Kidney (tissue), 14 donors: ENCODE results near the gene PAN3. TPM values are rescaled to one million over a fixed set of nuclear protein-coding genes. Genes with fewer than 3 reads are reported as not detected.

Experiments used
- DNase-seq, 5 donors: peaks; one replicate each; pipeline ENCODE4 v3.0.0-alpha.2; 2013 to 2020
- FAIRE-seq: peaks from 2 replicates; lab custom pipeline; 2012; peaks lifted over from hg19 to GRCh38; lab: Jason Lieb, UNC
- H3K27ac ChIP-seq, 2 donors: one replicate each; pipeline ENCODE4 v1.7.0; 2013; ENCODE audit warnings: low read depth in 2 of 2, low read length in 2 of 2, inconsistent platforms in 1 of 2
- H3K27me3 ChIP-seq: one replicate; pipeline ENCODE4 v1.7.1; 2013; ENCODE audit warnings: low read length, inconsistent platforms; ENCODE audit not compliant: control insufficient read depth, insufficient read depth
- H3K36me3 ChIP-seq, 3 donors: one replicate each; pipeline versions ENCODE4 v1.7.0 to v1.7.1; 2013; ENCODE audit warnings: low read length in 3 of 3, control low read depth in 1 of 3, inconsistent platforms in 1 of 3; ENCODE audit not compliant: insufficient read depth in 3 of 3, control insufficient read depth in 2 of 3
- H3K4me1 ChIP-seq, 3 donors: one replicate each; pipeline versions ENCODE4 v1.7.0 to v1.7.1; 2013; ENCODE audit warnings: low read length in 3 of 3, inconsistent platforms in 1 of 3, low read depth in 1 of 3; ENCODE audit not compliant: control insufficient read depth in 2 of 3, insufficient read depth in 2 of 3
- H3K4me3 ChIP-seq, 3 donors: one replicate each; pipeline versions ENCODE4 v1.7.0 to v1.8.1; 2013; ENCODE audit warnings: low read length in 3 of 3, control low read depth in 1 of 3, inconsistent platforms in 1 of 3
- H3K9ac ChIP-seq, 3 donors: one replicate each; pipeline versions ENCODE4 v1.7.0 to v1.7.1; 2013; ENCODE audit warnings: low read length in 3 of 3, control low read depth in 1 of 3, inconsistent platforms in 1 of 3
- H3K9me3 ChIP-seq, 3 donors: one replicate each; pipeline versions ENCODE4 v1.7.0 to v1.7.1; 2013; ENCODE audit warnings: low read length in 3 of 3, control low read depth in 1 of 3, inconsistent platforms in 1 of 3; ENCODE audit not compliant: control insufficient read depth in 2 of 3, insufficient read depth in 1 of 3
- intact Hi-C: fragments of 100-400 bp; cut with DNase I; formaldehyde crosslinking; loops from one replicate; pipeline ENCODE4 v1.11.1; 2022
- polyA plus RNA-seq: library from polyadenylated mRNA; stranded (reverse); fragments of 350-450 nt; fragmentation: Illumina TruSeq; extraction: RNeasy Lipid Tissue Mini Kit (QIAGEN cat#74804); gene quantifications from one replicate; pipeline ENCODE4 v1.2.3, GENCODE V29; 2014; ENCODE audit warnings: low read depth, low replicate concordance; ENCODE audit not compliant: insufficient read depth
- total RNA-seq: library from RNA; stranded (reverse); fragmentation: NEBNext Ultra II Directional; extraction: Animal tissue kit (Norgen Biotek cat#: 25700); gene quantifications from one replicate; pipeline ENCODE4 v1.2.1, GENCODE V29; 2021
- TF ChIP-seq, protein P1 (sequence below): IDR thresholded peaks from 3 replicates; pipeline ENCODE4 v1.5.1; 2012; ENCODE audit warnings: mild to moderate bottlenecking, moderate library complexity, borderline replicate concordance; ENCODE audit not compliant: insufficient read depth; ENCODE audit errors: extremely low read depth
- donor health status: control.
- donor health status: control.
- donor health status: control.
- donor health status: control.
- donor health status: control.
- donor health status: DM: yes; HTN: yes; CAD: no.
- donor health status: Normal renal cell carcinoma (clear cell type).

The PAN3 gene
- total and polyA plus RNA-seq, 2 donors from 2014 or later = 8.2 to 46.3 TPM

GRCh38 chr13:28106976-28107375 lies 31.4 kb upstream of the PAN3 start:
- intact Hi-C loops = no loop called here
- TF ChIP-seq, protein P1, sequence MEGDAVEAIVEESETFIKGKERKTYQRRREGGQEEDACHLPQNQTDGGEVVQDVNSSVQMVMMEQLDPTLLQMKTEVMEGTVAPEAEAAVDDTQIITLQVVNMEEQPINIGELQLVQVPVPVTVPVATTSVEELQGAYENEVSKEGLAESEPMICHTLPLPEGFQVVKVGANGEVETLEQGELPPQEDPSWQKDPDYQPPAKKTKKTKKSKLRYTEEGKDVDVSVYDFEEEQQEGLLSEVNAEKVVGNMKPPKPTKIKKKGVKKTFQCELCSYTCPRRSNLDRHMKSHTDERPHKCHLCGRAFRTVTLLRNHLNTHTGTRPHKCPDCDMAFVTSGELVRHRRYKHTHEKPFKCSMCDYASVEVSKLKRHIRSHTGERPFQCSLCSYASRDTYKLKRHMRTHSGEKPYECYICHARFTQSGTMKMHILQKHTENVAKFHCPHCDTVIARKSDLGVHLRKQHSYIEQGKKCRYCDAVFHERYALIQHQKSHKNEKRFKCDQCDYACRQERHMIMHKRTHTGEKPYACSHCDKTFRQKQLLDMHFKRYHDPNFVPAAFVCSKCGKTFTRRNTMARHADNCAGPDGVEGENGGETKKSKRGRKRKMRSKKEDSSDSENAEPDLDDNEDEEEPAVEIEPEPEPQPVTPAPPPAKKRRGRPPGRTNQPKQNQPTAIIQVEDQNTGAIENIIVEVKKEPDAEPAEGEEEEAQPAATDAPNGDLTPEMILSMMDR = no peak
- Histone ChIP-seq H3K4me1 (no peaks in the 10 kb centered on the region), H3K4me3 (no peak overlapping the region), H3K27me3 (peaks cover 1% of the 10 kb centered on the region), H3K9ac (no peak overlapping the region), H3K27ac (no peak overlapping the region), H3K9me3 (no peaks in the 10 kb centered on the region), H3K36me3 (no peaks in the 10 kb centered on the region)
- no peak for FAIRE-seq
- no peak for DNase-seq

GRCh38 chr13:28110414-28110813 lies 27.9 kb upstream of the PAN3 start:
- Histone ChIP-seq H3K4me1 (no peaks in the 10 kb centered on the region), H3K4me3 (no peak overlapping the region), H3K27me3 (no peaks in the 10 kb centered on the region), H3K27ac (no peak overlapping the region), H3K9me3 (no peaks in the 10 kb centered on the region), H3K36me3 (no peaks in the 10 kb centered on the region), H3K9ac (no peak overlapping the region)
- FAIRE-seq (no peak), DNase-seq (no peak)
- TF ChIP-seq, protein P1 = no peak
- intact Hi-C loops = no loop called here

- DNase-seq (no peak), FAIRE-seq (no peak)
- Histone ChIP-seq H3K4me3 (no peak overlapping the region), H3K4me1 (no peaks in the 10 kb centered on the region), H3K27ac (no peak overlapping the region), H3K9me3 (no peaks in the 10 kb centered on the region), H3K27me3 (no peaks in the 10 kb centered on the region), H3K36me3 (no peaks in the 10 kb centered on the region), H3K9ac (no peak overlapping the region)
- intact Hi-C loops = no loop called here
- TF ChIP-seq, protein P1 = no peak
These were observed 21.6 kb upstream of the PAN3 start for GRCh38 chr13:28116736-28117135.

- H3K4me3 ChIP-seq = no peak overlapping the region
- intact Hi-C loops = no loop called here
- no peaks in the 10 kb centered on the region for H3K27me3 ChIP-seq
- H3K27ac ChIP-seq = no peak overlapping the region
- peak in 1 of 5 donors; percentile 9 for DNase-seq
- no peaks in the 10 kb centered on the region for H3K9me3 ChIP-seq
- H3K4me1 ChIP-seq = no peaks in the 10 kb centered on the region
- H3K9ac ChIP-seq = no peak overlapping the region
- TF ChIP-seq, protein P1 = no peak
- H3K36me3 ChIP-seq = no peaks in the 10 kb centered on the region
- FAIRE-seq = no peak
These were observed 20.5 kb upstream of the PAN3 start for GRCh38 chr13:28117689-28118377.
